Upper lobe of right lung (tissue), 1 donor: ENCODE data around the gene ADSL. TPM values are rescaled to one million over a fixed set of nuclear protein-coding genes. Genes with fewer than 3 reads are reported as not detected.

Source experiments
- ATAC-seq: fragments of 200-7000 bp; cut with Tn5 transposase; one replicate; pipeline ENCODE4 v1.9.1; 2020; ENCODE audit warnings: mild to moderate bottlenecking, moderate library complexity
- DNase-seq: peaks from one replicate; pipeline ENCODE4 v3.0.0-alpha.2; 2020
- H3K27ac ChIP-seq: fragments of 200-600 bp; one replicate; pipeline ENCODE4 v1.8.0; 2022
- H3K27me3 ChIP-seq: fragments of 200-600 bp; one replicate; pipeline ENCODE4 v1.8.0; 2022; ENCODE audit warnings: mild to moderate bottlenecking
- H3K36me3 ChIP-seq: fragments of 200-600 bp; one replicate; pipeline ENCODE4 v1.8.0; 2022
- H3K4me1 ChIP-seq: fragments of 200-600 bp; one replicate; pipeline ENCODE4 v1.8.0; 2022
- H3K4me3 ChIP-seq: fragments of 200-600 bp; one replicate; pipeline ENCODE4 v1.8.0; 2022; ENCODE audit warnings: mild to moderate bottlenecking
- H3K9me3 ChIP-seq: fragments of 200-600 bp; one replicate; pipeline ENCODE4 v1.8.0; 2022
- CTCF ChIP-seq: fragments of 200-600 bp; IDR thresholded peaks from one replicate; pipeline ENCODE4 v1.8.0; 2022; ENCODE audit warnings: antibody characterized with exemption
- intact Hi-C: fragments of 100-400 bp; cut with DNase I; formaldehyde crosslinking; loops from one replicate; pipeline ENCODE4 v1.11.0; 2022
- long read RNA-seq: library from polyadenylated mRNA; unstranded; transcript quantifications from one replicate; pipeline ENCODE4 v2.0.0, GENCODE V29; 2021
- total RNA-seq: library from RNA; stranded (reverse); fragmentation: NEBNext Ultra II Directional; extraction: Animal tissue kit (Norgen Biotek cat#: 25700); gene quantifications from one replicate; pipeline ENCODE4 v1.2.1, GENCODE V29; 2021
- donor health status: DM: no; HTN: yes; CAD: no; lungs with severe emphysema.

ADSL gene
- total RNA-seq: 38.7 TPM
- long read RNA-seq, full-length matches to known transcripts: 28 of 40 reads
- long read RNA-seq, partial matches to known transcripts: 1 of 40 reads
- long read RNA-seq, other reads (novel, unspliced or antisense): 11 of 40 reads

DNA sequence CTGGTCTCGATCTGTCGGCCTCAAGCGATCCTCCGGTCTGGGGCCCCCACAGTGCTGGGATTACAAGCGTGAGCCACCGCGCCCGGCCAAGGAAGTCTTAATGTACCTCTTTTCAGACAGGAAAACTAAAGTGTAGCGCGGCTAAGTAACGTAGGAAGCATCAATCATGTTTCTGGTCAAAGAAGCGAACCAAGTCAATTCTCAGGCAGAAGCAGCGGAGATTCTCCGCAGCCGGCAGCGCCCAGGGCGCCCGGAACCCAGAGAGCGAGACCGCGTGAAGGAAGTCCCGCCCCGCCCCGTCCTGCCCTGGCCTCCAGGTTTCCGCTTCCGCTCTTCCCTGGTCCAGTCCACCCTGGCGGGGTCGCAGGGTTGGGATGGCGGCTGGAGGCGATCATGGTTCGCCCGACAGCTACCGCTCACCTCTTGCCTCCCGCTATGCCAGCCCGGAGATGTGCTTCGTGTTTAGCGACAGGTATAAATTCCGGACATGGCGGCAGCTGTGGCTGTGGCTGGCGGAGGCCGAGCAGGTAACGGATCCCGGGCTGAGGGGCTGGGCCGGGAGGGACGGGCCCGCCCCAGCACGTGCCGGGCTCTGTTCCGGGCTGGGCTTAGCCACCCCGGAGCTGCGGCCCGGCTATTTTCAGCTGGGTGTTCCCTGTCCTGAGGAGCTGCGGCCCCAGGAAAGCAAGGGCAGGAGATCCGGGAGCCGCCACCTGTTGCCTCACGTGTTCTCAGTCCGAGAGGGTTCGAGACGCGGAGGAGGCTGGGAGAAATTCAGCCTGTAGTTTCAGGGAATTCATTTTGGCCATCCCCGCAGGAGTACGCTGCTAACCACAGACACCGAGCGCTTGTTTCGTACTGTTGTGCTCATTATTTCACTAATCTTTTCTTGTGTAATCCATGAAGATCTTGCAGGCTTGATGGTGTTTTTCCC is at the start of gene ADSL:
Gene ADSL, plus strand, starts transcription at position 316 of the 934 bp plus-strand sequence. Its CDS starts 59 bp downstream, at position 375.
- ATAC-seq: peak; percentile 99
- no peaks in the 10 kb centered on the region for H3K27me3 ChIP-seq
- no peak for TF ChIP-seq CTCF
- H3K27ac ChIP-seq: peak within 1 kb of the TSS; percentile 85
- intact Hi-C loops: loop anchor here (10.0 kb wide), 1 partner anchor 302 kb away; no protein-coding TSS in a partner anchor
- peak within 1 kb of the TSS; percentile 89 for H3K4me3 ChIP-seq
- peak; percentile 95 for DNase-seq
- H3K4me1 ChIP-seq: peaks cover 22% of the 10 kb centered on the region
- peaks cover 33% of the 10 kb centered on the region for H3K36me3 ChIP-seq
- no peaks in the 10 kb centered on the region for H3K9me3 ChIP-seq

GRCh38 chr22:40300316-40300715 is 46.0 kb upstream of the ADSL start:
- Histone ChIP-seq H3K27ac (no peak overlapping the region), H3K36me3 (peaks cover 57% of the 10 kb centered on the region), H3K4me1 (no peaks in the 10 kb centered on the region), H3K9me3 (no peaks in the 10 kb centered on the region), H3K4me3 (no peak overlapping the region), H3K27me3 (no peaks in the 10 kb centered on the region)
- no peak for ATAC-seq
- intact Hi-C loops: no loop called here
- TF ChIP-seq CTCF: no peak
- no peak for DNase-seq

- Histone ChIP-seq H3K9me3 (no peaks in the 10 kb centered on the region), H3K36me3 (peaks cover 64% of the 10 kb centered on the region), H3K4me3 (no peak overlapping the region), H3K27ac (no peak overlapping the region), H3K27me3 (no peaks in the 10 kb centered on the region), H3K4me1 (no peaks in the 10 kb centered on the region)
- ATAC-seq (no peak), DNase-seq (no peak)
- intact Hi-C loops: no loop called here
- TF ChIP-seq CTCF: no peak
These were observed 45.2 kb upstream of the ADSL start for GRCh38 chr22:40300884-40301672.

GRCh38 chr22:40302149-40302548 is 44.2 kb upstream of the ADSL start:
- intact Hi-C loops: no loop called here
- ATAC-seq: no peak
- Histone ChIP-seq H3K4me3 (no peak overlapping the region), H3K27ac (no peak overlapping the region), H3K4me1 (no peaks in the 10 kb centered on the region), H3K36me3 (peaks cover 61% of the 10 kb centered on the region), H3K27me3 (no peaks in the 10 kb centered on the region), H3K9me3 (no peaks in the 10 kb centered on the region)
- no peak for TF ChIP-seq CTCF
- DNase-seq: no peak

GRCh38 chr22:40305625-40306024 is 40.7 kb upstream of the ADSL start:
- no peak overlapping the region for H3K27ac ChIP-seq
- no peak overlapping the region for H3K4me3 ChIP-seq
- DNase-seq (no peak), ATAC-seq (no peak)
- TF ChIP-seq CTCF: no peak
- no peaks in the 10 kb centered on the region for H3K9me3 ChIP-seq
- intact Hi-C loops: no loop called here
- H3K36me3 ChIP-seq: peaks cover 86% of the 10 kb centered on the region
- H3K27me3 ChIP-seq: no peaks in the 10 kb centered on the region
- H3K4me1 ChIP-seq: no peaks in the 10 kb centered on the region
